RCC 7860 (cell line): ENCODE results near the gene ST3GAL3.

ENCODE experiments used
- DNase-seq: peaks from one replicate; pipeline ENCODE4 v3.0.0-alpha.2; 2015; ENCODE audit warnings: low spot score
- FAIRE-seq: peaks from 2 replicates; lab custom pipeline; 2012; peaks lifted over from hg19 to GRCh38; lab: Jason Lieb, UNC

Gene ST3GAL3

DNA sequence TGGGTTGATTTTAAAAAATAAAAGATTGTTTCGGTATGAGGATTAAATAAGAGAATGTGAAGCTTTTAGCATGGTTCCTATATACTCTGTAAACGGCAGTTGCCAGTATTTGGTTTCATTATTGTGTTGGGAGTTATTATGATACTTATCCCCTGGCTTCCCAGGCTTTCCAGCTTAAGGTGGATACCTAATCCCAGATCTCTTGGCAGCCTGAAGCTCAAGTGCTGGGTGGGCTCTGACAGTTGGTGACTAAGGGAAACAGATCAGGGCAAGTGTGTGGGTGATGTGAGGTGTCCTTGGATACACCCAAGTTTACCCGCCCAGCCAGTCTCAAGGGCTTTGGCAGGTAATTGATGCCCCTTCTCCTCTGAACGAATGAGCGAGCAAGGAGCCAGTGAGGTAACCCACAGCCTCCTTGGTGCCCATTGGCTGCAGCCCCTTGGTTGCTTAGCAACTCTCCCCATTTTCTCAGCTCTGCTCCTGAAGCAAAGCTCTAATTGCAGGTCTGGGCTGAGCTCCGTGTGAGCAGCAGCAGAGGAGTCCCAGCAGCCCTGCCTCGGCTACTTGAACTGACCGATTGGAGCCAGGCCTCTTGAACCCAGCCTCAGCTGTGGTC, 245.5 kb downstream of the ST3GAL3 start:
- FAIRE-seq (no peak), DNase-seq (peak; percentile 25)

- no peak for FAIRE-seq
- no peak for DNase-seq
Observed at GRCh38 chr1:43953361-43953760, 246.0 kb downstream of the ST3GAL3 start.

- DNase-seq (no peak), FAIRE-seq (no peak)
Observed at GRCh38 chr1:43954036-43954435, 246.7 kb downstream of the ST3GAL3 start.

- DNase-seq: no peak
- no peak for FAIRE-seq
Observed at GRCh38 chr1:43956234-43956633, 248.9 kb downstream of the ST3GAL3 start.

GRCh38 chr1:43957407-43958040, 250.2 kb downstream of the ST3GAL3 start:
- FAIRE-seq (no peak), DNase-seq (no peak)

DNA sequence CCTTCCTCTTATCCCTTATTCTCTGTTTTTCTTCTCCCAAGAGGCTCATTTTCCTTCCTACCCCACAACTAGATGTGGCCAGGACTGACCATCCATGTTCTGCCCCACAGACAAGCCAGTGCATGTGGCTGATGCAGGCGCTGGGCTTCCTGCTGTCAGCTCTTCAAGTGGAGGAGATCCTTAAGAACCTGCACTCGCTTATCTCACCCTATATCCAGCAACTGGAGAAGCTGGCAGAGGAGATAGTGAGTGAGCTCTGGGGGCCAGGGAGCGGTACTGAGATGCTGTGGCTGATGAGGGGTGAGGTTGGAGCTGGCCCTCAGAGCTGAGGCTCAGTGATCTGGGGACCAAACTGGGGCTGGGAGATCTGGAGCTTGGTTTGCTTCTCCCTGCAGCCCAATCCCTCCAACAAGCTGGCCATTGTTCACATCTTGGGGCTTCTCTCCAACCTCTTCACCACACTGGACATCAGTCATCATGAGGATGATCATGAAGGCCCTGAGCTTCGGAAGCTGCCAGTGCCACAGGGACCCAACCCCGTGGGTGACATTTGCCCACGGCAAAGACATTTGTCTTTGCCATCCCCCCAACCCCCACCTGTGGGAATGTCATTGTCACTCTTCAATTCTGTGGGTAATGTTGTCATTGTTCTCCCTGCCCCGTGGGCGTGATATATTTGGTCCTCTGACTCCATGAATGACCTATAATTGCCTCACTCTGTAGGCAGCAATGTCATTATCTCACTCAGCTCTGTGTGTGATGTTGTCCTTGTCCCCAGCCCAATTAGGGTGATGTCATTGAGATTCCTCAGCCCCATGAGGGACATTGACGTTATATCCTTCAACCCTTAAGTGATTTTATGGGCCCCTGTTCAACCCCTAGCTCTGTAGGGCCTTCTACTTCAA, 251.3 kb downstream of the ST3GAL3 start:
- DNase-seq (no peak), FAIRE-seq (no peak)

DNA sequence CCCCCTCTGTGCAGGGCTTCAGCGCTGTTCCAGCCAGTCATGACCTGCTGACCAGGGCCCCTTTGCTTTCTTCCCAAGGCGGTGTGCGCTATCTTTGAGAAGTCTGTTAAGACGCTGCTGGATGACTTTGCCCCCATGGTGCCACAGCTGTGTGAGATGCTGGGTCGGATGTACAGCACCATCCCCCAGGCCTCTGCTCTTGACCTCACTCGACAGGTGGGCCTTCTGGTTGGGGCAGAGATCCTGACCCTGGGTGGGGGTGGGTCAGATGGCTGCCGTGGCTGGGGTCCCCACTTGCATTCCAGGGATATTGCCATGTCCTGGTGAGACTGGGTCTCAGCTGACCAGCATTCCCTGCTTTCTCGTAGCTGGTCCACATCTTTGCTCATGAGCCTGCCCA, 253.5 kb downstream of the ST3GAL3 start:
- DNase-seq: no peak
- FAIRE-seq: no peak

DNA sequence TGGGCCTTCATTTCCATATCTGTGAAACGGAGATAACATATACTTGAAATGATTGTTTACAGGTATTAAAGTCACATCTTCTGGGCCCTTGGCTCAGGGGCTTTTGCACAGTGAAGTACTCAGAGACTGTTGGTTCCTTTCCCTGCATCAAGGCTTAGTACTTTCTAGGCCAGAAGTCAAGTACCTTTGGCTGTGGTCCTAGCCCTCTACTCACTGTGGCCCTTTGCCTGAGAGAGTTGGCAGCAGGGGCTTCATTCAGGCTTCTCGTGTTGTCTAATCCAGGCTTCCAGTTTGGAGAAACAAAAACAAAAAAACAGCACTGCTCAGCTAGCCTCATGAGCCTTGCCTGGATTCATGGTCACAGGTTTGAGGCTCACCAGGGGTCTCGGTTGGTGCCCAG, 254.4 kb downstream of the ST3GAL3 start:
- no peak for FAIRE-seq

DNA sequence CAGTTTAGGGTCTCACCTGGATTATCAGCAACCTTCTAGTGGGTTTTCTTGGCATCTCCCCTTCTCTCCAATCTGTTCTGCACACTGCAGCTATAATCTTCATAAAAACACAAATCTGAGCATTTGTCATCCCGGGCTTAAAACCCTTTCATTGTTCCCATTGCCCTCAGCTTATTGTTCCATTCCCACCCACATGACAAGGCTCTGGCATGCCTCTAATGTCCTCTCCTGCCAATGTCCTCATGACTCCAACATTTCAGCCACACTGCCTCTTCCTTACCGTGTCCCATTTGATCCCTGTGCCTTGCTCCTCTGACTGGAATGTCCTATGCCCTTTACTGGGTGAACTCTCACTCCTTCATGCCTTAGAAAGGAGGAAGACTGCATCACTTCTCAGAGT, 255.0 kb downstream of the ST3GAL3 start:
- no peak for DNase-seq
- no peak for FAIRE-seq

More for the DNA sequence above, 254.4 kb downstream of the ST3GAL3 start:
- DNase-seq: no peak

GRCh38 chr1:43963006-43963405, 255.7 kb downstream of the ST3GAL3 start:
- no peak for FAIRE-seq
- no peak for DNase-seq

DNA sequence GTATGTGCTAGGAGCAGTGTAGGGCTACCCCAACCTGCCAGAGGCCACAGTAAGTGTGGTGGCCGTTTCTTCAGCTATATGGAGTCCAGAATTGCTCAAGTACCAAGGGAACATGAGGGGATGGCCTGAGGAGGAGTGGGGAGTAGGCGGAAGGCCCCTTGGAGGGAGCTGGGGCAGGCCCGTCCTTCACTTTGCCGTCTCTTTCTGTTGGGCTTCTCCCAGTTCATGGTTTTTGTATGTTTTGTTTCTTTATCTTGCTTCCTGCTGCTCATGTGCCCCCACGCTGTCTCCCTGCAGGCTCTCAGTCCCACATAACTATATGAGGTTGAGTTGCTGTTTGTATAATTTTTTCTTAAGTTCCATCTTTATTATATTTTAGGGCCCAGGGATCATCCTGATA, 256.6 kb downstream of the ST3GAL3 start:
- FAIRE-seq: no peak
- DNase-seq: no peak

- FAIRE-seq: no peak
- no peak for DNase-seq
Observed at GRCh38 chr1:43965316-43965715, 258.0 kb downstream of the ST3GAL3 start.

DNA sequence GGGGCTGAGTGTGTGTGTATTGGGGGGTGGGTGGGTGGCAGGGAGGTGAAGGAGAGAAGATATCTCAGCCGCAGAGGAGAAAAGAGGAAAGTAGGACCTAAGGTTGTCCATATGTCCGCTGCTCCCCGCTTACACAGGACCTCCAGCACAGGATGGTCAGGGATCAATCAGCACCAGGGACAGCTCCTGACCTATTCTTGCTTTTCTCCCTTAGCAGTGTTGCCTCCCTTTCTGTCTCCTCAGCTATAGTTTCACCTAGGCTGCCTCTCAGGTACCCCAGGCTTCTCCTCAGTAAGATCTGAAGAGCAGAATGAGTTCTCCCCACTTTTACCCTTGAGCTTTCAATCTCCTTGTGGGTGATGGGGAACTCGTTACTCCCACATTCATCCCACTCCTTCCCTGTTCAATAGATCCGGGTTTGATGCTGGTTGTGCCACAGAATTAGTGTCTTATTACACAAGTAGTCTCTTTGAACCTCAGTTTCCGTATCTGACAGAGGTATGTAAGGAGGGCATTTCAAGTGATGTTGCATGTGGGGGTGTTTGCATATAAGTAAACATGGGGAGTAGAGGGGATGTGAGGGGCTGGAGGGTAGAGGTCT, 261.1 kb downstream of the ST3GAL3 start:
- FAIRE-seq (no peak), DNase-seq (no peak)

DNA sequence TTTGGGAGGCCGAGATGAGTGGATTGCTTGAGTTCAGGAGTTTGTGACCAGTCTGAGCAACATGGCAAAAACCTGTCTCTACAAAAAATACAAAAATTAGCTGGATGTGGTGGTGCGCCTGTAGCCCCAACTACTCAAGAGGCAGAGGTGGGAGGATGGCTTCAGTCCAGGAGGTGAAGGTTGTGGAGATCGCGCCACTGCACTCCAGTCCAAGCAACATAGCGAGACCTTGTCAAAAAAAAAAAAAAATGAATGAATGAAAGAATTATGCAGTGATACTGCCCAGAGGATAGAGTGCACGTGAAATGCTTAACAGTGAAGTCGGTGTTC, 262.0 kb downstream of the ST3GAL3 start:
- DNase-seq: no peak
- no peak for FAIRE-seq

DNA sequence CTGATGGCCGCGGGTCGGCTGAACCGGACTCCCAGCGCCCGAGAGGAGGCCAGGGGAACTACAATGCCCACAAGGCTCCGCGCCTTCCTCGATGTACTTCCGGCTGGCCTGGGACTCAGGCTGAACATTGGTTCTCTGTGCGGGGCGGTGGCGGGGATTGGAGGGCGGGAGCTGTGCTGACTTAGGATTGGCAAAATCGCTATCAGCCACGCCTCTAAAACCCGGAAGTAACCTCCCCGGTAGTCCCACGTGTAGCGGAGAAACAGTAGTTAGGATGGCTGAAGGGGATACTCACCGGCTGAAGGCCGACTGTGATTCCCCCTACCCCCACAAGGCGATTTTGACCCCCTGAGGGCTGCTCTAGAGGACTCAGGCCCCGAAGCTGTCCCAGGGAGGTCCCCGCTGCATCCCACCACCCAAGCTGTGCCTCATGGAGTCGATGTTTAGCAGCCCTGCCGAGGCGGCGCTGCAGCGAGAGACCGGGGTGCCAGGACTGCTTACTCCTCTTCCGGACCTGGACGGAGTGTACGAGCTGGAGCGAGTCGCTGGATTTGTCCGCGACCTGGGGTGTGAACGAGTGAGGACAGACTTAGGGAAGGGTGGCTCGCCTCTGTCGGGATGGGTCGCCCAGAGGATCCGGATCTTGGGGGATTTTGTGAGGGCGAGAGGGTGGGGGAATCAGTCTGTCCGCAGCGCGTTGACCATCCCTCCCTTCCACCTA, 262.6 kb downstream of the ST3GAL3 start, which contains the start of gene DPH2:
Gene DPH2 (plus strand): TSS at position 265 of the 721 bp plus-strand sequence. CDS start 166 bp downstream, at position 431.
- peak; percentile 91 for DNase-seq
- FAIRE-seq: peak; percentile 84

GRCh38 chr1:43970502-43970901, 263.2 kb downstream of the ST3GAL3 start:
- no peak for DNase-seq
- no peak for FAIRE-seq

DNA sequence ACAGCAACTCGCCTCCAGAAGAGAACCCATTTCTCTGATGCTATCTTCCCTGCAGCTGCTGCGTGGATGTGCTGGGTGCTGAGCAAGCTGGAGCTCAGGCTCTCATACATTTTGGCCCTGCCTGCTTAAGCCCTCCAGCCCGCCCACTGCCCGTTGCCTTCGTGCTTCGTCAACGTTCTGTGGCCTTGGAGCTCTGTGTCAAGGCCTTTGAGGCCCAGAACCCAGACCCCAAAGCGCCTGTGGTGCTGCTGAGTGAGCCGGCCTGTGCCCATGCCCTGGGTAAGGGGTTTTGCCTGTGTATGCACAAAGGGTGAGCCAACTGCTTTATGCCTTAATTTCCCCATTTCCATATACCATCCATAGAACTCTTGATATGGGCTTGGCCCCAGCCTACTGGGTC, 263.6 kb downstream of the ST3GAL3 start:
- DNase-seq: no peak
- no peak for FAIRE-seq

DNA sequence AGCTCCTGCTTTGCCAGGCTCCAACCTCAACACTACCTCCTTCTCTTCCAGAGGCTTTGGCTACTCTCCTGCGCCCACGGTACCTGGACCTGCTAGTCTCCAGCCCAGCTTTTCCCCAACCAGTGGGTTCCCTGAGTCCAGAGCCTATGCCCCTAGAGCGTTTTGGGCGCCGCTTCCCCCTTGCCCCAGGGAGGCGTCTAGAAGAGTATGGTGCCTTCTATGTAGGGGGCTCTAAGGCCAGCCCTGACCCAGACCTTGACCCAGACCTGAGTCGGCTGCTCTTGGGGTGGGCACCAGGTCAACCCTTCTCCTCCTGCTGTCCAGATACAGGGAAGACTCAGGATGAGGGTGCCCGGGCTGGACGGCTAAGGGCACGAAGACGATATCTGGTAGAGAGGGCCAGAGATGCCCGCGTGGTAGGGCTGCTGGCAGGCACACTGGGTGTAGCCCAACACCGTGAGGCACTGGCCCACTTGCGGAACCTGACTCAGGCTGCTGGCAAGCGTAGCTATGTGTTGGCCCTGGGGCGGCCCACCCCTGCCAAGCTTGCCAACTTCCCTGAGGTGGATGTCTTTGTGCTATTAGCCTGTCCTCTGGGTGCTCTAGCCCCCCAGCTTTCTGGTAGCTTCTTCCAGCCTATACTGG, 264.1 kb downstream of the ST3GAL3 start:
- FAIRE-seq: no peak
- no peak for DNase-seq

GRCh38 chr1:43973981-43974442, 266.7 kb downstream of the ST3GAL3 start:
- FAIRE-seq: no peak
- DNase-seq: no peak
